NCI-H1694 (cell line): ENCODE results near the gene IL9R.
"Not testable (repeated sequence)": the region's sequence is repeated elsewhere in the genome, so short reads cannot be mapped to it uniquely, and the experiment has no call there.

Source experiments
- DNase-seq: peaks from one replicate; lab custom pipeline; 2025; lab: John Stamatoyannopoulos, UW

Gene IL9R

DNA sequence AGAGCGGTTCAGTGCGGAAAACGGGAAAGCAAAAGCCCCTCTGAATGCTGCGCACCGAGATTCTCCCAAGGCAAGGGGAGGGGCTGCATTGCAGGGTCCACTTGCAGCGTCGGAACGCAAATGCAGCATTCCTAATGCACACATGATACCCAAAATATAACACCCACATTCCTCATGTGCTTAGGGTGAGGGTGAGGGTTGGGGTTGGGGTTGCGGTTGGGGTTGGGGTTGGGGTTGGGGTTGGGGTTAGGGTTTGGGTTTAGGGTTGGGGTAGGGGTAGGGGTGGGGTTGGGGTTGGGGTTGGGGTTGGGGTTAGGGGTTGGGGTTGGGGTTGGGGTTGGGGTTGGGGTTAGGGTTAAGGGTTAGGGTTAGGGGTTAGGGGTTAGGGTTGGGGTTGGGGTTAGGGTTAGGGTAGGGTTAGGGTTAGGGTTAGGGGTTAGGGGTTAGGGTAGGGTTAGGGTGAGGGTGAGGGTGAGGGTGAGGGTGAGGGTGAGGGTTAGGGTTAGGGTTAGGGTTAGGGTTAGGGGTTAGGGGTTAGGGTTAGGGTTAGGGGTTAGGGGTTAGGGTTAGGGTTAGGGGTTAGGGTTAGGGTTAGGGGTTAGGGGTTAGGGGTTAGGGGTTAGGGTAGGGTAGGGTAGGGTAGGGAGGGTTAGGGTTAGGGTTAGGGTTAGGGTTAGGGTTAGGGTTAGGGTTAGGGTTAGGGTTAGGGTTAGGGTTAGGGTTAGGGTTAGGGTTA is 32.4 kb downstream of the IL9R start:
- DNase-seq: not testable (repeated sequence)

DNA sequence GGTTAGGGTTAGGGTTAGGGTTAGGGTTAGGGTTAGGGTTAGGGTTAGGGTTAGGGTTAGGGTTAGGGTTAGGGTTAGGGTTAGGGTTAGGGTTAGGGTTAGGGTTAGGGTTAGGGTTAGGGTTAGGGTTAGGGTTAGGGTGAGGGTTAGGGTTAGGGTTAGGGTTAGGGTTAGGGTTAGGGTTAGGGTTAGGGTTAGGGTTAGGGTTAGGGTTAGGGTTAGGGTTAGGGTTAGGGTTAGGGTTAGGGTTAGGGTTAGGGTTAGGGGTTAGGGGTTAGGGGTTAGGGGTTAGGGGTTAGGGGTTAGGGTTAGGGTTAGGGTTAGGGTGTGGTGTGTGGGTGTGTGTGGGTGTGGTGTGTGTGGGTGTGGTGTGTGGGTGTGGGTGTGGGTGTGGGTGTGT is 33.0 kb downstream of the IL9R start:
- DNase-seq: not testable (repeated sequence)
